ENCODE measurements around the gene UBE3C.
"Not testable (repeated sequence)": the region's sequence is repeated elsewhere in the genome, so short reads cannot be mapped to it uniquely, and the experiment has no call there.

The UBE3C gene

DNA sequence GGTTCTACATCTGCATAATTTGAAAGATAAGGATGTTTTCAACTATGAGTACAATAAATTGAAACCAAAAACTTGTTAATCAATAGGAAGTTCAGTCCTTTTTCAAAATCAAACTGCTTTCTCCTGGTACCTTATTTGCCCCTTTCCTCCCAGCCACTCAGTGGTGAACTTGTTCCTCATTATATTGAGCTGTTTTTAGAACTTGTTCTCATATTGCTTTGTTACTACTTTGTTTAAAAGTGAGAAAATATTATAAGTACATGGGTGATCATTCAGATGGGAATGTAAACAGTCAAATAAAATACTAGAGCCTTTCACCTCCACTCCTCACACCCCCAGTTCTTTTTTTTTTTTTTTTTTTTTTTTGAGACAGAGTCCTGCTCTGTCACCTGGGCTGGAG, 17.2 kb downstream of the UBE3C start:
- no peak for DNase-seq
- intact Hi-C loops (cut with DNase I), result no loop called here

DNA sequence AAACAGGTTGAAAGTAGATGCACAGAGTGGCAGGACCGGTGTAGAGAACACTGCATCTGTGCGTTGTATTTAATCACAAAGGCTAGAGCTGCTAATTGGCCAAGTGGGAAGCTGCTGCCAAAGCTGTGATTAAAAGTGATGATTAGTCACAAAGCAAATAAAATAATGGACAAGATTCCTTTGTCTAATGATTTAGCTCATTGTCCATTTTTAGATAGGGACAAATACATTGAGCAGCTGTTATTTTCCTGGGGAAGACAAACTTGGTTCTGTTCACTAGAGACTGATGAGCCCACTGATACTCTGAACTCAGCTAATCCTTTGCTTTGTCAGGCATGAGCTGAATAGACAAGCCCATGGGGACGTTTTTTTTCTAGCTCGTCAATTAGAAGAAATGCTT, 19.7 kb downstream of the UBE3C start:
- peak in 15 of 42 donors; percentile 13 to 73 (median 29) for DNase-seq
- intact Hi-C loops (cut with DNase I), result no loop called here

DNA sequence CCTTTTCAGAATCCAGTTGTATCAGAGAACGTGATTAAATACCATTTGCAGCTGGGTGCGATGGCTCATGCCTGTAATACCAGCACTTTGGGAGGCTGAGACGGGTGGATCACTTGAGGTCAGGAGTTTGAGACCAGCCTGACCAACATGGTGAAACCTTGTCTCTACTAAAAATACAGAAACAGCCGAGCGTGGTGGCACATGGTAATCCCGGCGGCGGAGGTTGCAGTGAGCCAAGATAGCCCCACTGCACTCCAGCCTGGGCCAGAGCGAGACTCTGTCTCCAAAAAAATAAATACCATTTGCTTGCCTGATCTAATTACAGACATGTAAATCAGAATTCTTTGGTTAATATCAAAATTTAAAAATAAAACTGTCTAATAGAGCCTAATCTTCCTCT, 20.8 kb downstream of the UBE3C start:
- DNase-seq; intact Hi-C loops (cut with DNase I): not testable (repeated sequence)

DNA sequence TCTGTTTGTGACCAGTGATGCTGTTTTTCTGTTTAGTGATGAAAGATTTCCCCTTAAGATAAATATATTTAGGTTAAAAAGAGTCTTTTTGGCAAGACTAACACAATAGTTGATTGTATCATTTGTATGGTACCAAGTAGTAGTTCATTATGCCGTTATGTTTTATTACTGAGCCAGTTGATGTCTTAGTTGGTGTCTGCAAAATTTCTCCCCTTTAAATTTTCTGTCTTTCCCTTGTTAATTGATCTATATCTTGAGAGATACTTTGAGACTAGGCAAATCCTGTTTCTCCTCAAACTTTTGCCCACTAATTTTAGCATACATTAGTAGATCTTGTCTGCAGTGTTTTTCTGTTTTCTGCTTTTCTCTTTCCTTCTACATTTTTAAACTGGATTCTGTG, 21.7 kb downstream of the UBE3C start:
- no peak for DNase-seq
- intact Hi-C loops (cut with DNase I), result no loop called here

DNA sequence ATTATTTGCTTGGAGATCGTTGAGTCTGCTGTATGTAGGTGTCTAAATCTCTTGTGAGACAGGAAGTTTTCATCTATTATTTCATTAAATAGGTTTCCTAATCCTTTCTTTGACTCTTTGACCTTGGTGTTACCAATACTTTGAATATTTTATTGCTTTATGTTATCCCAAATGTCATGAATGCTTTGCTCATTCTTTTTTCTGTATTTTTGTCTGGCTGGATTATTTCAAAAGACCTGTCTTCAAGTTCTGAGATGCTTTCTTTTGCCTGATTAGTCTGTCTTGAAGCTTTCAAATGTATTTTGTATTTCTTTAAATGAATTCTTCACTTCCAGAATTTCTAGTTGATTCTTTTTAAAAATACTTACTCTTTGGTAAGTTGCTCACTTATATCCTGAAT, 27.3 kb downstream of the UBE3C start:
- intact Hi-C loops (cut with DNase I), result no loop called here
- DNase-seq, result no peak

DNA sequence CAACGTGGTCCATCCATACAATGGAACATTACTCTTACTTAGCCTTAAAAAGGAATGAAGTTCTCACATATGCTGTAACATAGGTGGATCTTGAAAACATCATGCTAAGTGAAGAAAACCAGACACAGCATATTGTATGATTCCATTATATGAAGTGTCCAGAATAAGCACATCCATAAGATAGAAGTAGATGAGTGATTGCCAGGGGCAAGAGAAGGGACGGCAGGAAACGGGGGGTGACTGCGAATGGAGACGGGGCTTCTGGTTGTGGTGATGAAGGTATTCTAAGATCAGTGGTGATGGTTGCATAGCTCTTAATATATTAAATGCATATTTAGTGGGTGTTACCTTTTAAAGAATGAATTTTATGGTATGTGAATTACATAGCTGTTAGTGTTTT, 29.8 kb downstream of the UBE3C start:
- no peak for DNase-seq
- intact Hi-C loops (cut with DNase I), result no loop called here

DNA sequence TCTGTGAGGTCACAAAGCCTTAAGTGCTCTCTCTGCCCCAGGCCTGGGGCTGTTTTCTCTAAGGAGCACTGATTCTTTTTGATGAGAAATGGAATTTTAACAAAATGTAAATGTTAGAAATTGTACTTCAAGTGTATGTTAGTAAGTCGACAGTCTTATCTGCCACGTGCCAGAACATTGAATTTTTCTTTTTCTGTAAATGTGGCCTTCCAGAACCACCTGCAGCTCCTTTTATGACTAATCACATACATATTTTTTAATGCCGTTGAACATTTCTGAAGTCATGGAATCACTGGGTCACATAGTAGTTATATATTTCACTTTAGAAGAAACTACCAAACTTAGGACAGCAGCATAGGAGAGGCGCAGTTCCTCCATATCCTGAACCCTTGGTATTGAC, 38.0 kb downstream of the UBE3C start:
- intact Hi-C loops (cut with DNase I), result no loop called here
- no peak for DNase-seq

DNA sequence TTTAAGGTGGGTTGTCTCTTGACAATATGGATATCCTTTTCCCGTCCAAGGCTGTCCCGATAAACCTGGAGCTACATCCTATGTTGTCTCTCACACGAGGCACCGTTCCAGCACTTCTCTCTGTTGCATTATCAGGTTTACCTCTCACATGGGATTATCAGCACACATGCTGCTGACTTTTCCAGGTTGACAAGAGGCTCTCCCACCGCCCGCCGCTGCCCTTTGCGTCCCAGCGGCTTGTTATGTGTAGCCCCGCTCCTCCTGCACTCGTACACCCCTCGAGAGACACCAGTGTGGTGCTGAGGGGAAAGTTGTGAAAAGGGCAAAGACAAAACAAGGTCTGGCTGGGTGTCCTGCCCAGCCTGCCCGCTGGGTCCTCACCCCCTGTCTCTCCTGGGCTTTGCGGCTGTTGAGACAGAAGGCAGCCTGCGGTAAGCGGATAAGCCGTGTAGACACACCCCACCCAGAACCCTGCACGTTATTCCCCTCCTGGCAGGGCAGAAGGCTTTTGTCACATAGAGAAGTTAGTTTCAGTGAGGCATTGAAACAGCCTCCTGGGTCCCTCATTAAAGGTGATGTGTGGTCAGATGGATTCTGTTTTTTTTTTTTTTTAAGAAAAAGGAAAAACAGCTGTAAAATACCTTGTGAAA, 38.7 kb downstream of the UBE3C start:
- no peak for DNase-seq
- intact Hi-C loops (cut with DNase I), result no loop called here

DNA sequence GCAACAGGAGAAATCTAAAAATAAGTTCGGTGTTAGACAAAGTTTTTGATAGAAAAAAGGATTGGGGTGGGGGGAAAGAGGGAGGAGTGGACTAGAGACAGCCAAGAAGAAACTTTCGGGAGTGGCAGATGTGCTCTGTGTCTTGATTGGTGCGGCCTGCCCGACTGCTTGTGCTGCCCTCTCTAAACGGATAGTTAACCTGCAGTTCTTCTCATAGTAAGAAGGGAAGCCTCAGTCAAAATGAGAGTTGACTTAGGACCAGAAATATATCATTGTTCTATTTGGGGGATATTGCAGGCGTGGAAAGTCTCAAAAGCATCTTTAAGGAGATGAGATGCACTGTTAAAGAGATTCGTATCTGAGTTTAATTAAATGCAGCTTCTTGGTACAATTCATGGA, 39.3 kb downstream of the UBE3C start:
- intact Hi-C loops (cut with DNase I), result no loop called here
- DNase-seq, result no peak

DNA sequence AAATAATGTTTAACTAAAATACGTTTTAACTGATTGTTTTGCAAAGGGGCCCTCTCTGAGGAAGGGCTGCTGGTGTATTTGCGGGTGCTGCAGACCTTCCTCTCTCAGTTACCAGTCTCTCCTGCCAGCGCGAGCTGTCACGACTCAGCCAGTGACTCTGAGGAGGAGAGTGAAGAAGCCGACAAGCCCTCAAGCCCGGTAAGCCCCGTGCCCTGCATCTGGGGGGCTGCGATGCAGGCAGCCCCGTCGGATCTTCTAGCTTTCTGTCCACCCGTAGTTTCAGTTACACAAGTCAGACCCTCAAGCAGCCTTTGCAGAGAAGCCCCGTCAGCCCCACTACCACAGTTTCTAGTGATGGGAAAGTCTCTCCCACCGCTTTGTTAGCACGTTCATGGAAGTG, 45.1 kb downstream of the UBE3C start:
- DNase-seq, result no peak
- intact Hi-C loops (cut with DNase I), result no loop called here

DNA sequence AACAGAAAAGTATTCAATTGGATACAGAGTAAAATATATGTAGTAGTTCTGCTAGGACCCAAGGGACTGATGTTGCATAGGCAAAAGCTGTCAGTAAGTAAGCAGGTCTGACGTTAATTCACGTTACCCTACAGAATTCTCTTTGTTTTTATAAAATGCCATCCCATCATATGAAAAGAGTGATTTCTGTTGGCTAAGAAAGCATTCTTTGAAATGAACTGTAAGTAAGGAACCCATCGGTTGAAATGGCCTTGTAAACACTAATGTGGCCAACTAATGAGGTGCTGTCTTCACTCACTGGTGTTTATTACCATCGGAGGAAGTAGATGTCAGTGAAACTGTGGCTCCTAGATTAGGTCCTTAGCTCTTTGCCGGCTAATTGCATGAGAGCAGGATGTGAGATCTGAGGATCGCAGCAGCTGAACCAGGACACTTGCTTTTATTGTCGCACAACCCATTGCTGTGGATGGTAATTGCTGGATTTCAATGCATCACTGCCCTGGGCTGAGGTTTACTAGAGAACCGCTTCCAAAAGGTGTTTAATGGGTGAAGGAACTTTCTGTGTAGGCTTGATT, 49.5 kb downstream of the UBE3C start:
- no peak for DNase-seq
- intact Hi-C loops (cut with DNase I), result no loop called here

DNA sequence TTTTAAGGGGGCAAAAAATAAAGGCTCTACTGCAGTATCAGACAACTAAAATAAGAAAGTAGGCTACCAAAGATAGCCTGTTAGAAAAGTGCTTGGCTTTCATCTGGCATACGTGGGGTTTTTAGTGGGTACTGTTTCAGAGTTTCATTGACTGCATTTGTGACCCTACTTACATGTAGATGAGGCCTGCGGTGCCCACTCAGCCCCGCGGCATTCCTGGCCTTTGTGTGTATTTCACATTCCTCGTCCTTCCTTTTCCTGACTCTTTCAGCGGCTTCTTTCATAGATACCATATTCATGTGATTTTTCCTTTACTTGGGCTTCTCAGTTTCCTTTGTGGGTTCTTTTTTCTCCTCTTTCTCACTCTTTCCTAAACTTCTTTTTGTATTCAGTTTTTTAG, 50.7 kb downstream of the UBE3C start:
- DNase-seq, result no peak
- intact Hi-C loops (cut with DNase I), result no loop called here

DNA sequence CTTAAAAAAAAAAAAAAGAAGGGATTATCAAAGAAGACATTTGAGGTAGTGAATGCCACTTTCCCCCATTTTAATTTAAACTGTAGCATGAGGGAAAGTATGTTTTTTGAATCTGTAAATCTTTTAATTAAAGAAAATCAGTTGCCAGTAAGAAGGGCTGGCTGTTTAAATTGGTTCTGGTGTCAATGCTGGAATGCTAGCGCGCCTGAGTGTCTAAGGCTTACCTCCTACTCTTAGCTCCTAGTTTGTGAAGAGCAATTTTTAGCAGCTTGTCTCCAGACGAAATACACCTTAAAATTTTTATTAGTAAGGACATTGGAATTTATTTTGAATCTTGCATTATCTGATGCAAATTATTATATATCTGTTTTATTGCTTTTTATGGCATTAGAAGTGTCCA, 54.1 kb downstream of the UBE3C start:
- peak in 17 of 42 donors; percentile 10 to 59 (median 28) for DNase-seq
- intact Hi-C loops (cut with DNase I), result no loop called here

DNA sequence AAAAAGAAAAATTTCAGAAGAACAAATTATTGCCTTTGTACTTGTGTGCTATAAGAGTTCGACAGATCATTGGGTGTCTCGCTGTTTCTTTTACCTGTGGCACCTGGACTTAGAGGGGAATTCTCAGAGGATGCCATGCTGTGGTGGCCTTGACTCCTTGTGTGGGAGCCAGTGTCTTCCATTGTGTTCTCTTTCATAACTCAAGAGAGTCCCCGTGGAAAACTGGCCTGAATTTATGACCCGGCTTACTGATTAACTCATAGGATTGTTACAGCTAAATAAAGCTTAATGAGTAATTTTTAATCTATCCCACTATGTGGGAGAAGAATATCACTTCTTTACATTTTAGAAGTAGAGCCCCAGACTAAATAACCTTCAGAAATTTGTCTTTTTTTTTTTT, 54.5 kb downstream of the UBE3C start:
- intact Hi-C loops (cut with DNase I), result no loop called here

DNA sequence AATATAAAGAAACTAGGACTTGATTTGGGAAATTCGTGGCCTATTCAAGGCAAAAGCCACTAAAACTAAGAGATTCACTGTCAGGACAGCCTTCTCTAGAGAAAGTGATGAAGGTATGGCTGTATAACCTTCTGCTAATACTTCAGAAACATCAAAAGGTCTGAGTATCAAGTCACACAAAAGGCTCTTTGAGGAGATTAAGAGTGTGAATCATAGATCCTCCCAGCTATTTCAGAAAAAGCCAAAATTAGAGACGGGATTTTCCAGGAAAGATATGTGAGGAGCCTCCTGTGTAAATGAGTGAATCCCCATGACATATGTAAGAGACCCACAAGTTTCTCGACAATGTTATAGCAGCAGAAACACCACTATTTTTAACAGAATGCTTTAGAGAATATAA, 56.2 kb downstream of the UBE3C start:
- intact Hi-C loops (cut with DNase I), result no loop called here
- no peak for DNase-seq

More for the DNA sequence above, 54.5 kb downstream of the UBE3C start:
- no peak for DNase-seq

DNA sequence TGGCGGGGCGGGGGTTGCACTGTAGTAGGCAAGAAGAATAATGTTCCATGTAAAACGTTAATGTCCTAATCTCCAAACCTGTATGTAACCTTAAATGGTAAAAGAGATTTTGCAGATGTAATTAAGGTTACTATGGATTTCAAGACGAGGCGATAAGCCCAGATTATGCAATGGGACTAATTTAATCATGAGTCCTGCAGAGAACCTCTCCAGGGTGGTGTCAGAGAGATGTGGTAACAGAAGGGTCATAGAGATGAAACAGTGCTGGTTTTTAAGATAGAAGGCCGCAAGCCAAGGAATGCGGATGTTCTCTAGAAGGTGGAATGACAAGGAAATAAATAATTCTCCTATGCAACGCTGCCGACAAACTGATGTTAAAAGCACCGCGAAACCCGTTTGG, 57.1 kb downstream of the UBE3C start:
- intact Hi-C loops (cut with DNase I), result no loop called here
- peak in 5 of 42 donors; percentile 13 to 32 (median 16) for DNase-seq

DNA sequence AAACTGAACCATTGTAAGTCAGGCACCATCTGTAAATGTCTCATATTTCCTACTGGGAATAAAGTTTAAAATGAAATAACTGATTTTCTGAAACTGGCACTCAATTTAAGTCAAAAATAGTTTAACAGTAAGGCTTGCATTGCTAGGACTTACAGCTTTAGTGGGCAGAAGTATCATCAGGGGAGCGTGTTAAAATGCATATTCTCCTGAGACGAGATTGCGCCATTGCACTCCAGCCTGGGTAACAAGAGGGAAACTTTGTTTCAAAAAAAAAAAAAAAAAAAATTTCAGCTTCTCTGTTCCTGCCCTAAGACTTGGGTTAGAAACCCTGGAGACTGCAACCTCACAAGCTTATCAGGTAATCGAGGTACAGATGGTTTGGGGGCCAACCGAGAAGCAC, 65.4 kb downstream of the UBE3C start:
- intact Hi-C loops (cut with DNase I), result no loop called here
- no peak for DNase-seq

DNA sequence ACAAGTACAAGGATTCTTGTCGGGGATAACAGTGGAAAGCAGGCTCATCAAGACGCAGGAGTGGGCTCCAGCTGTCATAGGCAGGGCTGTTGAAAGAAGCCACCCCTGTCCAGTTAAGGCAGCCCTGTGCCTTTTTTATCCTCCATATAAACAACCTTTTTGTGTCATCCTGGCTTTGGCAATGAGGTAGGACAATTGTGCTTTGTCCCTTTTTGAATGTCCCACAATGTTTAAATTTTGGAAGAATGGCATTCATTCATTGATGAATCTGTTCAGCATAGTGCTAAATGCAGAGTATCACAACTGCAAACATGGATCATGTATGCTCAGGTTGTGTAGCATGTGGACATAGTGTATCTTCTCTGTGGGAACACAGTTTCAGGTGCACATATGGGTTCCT, 66.7 kb downstream of the UBE3C start:
- no peak for DNase-seq
- intact Hi-C loops (cut with DNase I), result no loop called here

DNA sequence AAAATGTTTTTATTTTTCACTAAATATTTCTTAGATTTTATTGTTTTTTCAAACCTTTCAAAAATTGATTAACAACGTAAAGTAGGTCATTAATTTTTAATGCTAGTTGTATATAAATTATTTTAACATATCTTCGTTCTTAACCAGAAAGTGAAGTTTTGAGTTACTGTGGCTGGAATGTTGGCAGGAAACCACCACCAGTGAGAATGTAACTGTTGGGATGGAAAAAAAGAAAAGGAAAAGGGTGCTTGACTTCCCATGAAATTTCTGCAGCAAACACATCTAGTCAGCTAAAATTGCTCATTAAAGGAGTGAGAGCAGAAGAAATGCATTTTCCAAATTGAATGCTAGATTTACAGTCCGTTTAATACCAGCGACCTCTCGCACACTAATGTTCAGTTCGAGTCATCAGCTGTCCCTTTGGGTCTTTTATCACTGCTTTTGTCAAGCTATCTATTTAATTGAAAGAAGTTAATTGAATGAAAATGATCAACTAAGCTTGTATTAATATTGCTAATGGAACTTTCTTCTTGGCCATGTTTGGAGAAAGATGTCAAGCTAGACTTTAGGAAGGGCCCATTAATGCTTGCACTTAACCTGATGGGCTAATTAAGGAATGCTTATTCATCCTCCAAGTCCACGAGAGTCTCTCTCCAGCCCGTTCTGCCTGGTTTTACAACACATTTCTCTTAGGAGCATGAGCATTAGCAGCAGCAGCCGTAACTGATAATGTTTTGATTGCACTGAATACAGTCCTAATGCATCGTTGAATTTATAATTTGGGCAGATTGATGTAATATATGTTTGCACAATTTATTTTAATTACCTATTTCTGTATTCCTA, 70.1 kb downstream of the UBE3C start:
- intact Hi-C loops (cut with DNase I), result no loop called here
- no peak for DNase-seq

DNA sequence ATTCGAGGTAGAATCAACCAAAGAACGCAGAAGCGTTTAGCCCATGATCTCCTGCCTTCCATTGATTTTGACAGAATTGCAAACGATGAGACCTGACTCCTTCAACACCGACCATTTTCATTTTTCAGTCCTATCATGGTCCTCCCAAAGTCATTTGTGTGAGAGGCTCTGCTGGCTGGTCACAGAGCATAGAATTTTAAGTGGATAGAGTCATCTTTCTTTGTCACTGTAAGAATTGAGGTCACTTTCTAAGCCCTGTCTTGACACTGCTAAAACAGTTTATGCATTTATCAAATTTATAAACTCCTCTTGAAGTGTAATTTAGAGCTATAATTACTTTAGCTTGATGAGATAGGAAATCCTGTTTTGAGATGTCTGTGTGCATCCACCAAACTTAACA, 72.0 kb downstream of the UBE3C start:
- DNase-seq, result no peak
- intact Hi-C loops (cut with DNase I), result no loop called here

DNA sequence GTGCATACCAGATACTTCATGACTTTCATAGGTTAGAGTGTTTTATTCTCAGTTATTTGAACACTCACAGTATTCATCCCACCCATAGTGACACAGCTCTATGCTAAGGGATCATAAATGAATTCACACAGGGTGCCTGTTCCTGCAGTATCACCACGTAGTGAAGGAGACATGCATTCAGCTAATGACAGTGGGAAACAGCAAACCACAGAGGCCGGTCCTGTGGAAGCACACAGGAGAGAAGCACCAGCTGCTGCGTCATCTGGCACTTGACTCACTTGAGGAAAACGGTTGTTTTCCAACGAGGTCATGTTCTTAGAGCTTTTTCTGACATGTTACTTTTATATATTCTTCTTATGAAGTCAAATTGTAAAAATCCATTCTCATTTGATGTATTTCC, 73.0 kb downstream of the UBE3C start:
- peak in 9 of 42 donors; percentile 11 to 53 (median 21) for DNase-seq
- intact Hi-C loops (cut with DNase I), result no loop called here
